Brain microvascular endothelial cell (primary cell): ENCODE measurements around the gene NME2.
A peak's percentile ranks its signal among the peaks of the same experiment; 100 is the strongest.

Experiments used
- DNase-seq: peaks from one replicate; pipeline ENCODE4 v3.0.0-alpha.2; 2020
- H3K27ac ChIP-seq: fragments of 250-450 bp; sonication (Bioruptor Pico); 2 replicates; pipeline ENCODE4 v1.5.1; 2020; ENCODE audit warnings: mild to moderate bottlenecking, moderate library complexity
- H3K27me3 ChIP-seq: fragments of 250-450 bp; sonication (Bioruptor Pico); replicated peaks from 2 replicates; pipeline ENCODE4 v1.5.1; 2020; ENCODE audit warnings: mild to moderate bottlenecking
- H3K36me3 ChIP-seq: fragments of 250-450 bp; sonication (Bioruptor Pico); replicated peaks from 2 replicates; pipeline ENCODE4 v1.5.1; 2020; ENCODE audit warnings: mild to moderate bottlenecking
- H3K4me3 ChIP-seq: 2 replicates; pipeline ENCODE4 v1.5.1; 2011; ENCODE audit warnings: low read depth, mild to moderate bottlenecking, control low read depth, low read length, moderate library complexity
- in situ Hi-C: cut with HindIII; loops from 2 replicates; pipeline ENCODE4 v1.10.0; 2017; ENCODE audit warnings: low sequenced_read_pairs, low pct_ligation_motif_present
- TF ChIP-seq, protein P1 (sequence below): IDR thresholded peaks from 2 replicates; pipeline ENCODE4 v1.5.1; 2011; ENCODE audit warnings: low read depth, mild to moderate bottlenecking, moderate library complexity, low read length, control low read depth, inconsistent platforms; ENCODE audit errors: missing control alignments

Gene NME2

DNA sequence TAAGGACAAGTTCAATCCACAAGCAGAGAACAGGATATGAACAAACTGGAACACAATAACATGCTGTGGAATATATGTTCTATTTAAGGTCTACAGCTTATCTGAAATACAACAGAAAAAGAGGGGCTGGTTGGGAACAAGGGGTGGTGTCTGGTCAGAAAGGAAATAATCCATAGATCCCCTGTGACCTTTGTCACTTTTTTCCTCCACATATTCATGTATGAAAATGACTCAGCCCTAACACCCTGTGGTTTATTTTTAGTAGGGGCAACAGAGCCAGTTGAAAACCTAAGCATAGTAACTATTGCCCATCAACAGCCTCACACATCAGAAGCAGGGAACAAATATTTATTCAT is 33.3 kb upstream of the NME2 start:
- Histone ChIP-seq H3K27ac (no peak overlapping the region), H3K27me3 (no peaks in the 10 kb centered on the region), H3K36me3 (no peaks in the 10 kb centered on the region), H3K4me3 (no peak overlapping the region)
- DNase-seq = peak; percentile 11
- TF ChIP-seq, protein P1, sequence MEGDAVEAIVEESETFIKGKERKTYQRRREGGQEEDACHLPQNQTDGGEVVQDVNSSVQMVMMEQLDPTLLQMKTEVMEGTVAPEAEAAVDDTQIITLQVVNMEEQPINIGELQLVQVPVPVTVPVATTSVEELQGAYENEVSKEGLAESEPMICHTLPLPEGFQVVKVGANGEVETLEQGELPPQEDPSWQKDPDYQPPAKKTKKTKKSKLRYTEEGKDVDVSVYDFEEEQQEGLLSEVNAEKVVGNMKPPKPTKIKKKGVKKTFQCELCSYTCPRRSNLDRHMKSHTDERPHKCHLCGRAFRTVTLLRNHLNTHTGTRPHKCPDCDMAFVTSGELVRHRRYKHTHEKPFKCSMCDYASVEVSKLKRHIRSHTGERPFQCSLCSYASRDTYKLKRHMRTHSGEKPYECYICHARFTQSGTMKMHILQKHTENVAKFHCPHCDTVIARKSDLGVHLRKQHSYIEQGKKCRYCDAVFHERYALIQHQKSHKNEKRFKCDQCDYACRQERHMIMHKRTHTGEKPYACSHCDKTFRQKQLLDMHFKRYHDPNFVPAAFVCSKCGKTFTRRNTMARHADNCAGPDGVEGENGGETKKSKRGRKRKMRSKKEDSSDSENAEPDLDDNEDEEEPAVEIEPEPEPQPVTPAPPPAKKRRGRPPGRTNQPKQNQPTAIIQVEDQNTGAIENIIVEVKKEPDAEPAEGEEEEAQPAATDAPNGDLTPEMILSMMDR = no peak
- in situ Hi-C loops = no loop called here

DNA sequence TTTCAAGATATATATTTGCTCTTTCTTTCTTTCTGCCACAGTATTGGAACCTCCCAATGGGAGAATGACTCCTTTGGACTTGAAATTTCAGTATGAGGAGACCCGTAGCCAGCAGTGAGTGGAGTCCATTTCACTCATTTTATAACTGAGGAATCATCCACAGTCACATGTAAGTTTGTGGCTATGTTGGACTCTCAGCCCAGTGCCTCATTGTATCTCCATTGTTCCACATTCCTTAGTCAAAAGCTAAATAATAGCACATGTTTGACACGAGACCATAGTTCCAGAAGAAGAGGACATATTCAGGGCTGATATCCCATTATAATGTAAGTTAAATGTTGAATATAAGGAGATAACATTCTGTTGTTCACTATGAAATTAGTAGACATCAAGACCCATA is 32.8 kb upstream of the NME2 start:
- TF ChIP-seq, protein P1 = no peak
- no peaks in the 10 kb centered on the region for H3K36me3 ChIP-seq
- no peak overlapping the region for H3K27ac ChIP-seq
- H3K27me3 ChIP-seq = no peaks in the 10 kb centered on the region
- DNase-seq = no peak
- H3K4me3 ChIP-seq = no peak overlapping the region
- in situ Hi-C loops = no loop called here

DNA sequence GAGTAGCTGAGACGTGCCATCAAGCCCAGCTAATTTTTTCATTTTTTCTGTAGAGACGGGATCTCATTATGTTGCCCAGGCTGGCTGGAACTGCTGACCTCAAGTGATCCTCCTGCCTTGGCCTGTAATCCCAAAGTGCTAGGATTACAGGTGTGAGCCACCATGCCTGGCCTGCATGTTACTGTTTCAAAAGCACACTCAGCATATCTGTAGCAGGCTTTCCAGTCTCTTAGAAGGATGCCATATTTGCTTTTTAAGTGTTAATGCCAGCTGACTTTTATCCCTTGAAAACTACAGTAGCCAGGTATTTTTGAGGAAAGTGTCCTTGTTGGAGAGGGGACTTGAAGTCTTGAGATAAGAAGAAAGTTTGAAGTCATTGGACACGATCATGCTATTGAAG is 30.3 kb upstream of the NME2 start:
- no peaks in the 10 kb centered on the region for H3K36me3 ChIP-seq
- no peaks in the 10 kb centered on the region for H3K27me3 ChIP-seq
- TF ChIP-seq, protein P1 = no peak
- no peak for DNase-seq
- no peak overlapping the region for H3K27ac ChIP-seq
- in situ Hi-C loops = no loop called here
- H3K4me3 ChIP-seq = no peak overlapping the region

DNA sequence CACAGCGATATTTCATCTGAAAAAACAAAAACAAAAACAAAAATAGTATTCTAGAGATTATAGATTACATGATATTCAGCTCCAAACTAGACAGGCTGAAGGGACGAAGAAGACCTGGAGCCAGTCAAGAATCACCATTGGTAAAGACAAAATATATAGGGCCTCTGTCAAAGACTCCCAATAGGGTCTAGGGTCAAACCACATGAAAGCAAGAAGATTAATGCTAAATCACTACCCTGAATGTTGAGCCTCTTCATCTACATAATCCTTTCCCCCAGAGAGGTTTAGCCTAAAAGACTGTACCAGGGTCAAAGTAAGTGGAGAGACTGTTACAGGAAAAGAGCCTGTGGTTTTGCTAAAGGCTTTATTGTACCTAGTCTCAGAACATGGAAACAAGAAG is 23.6 kb upstream of the NME2 start:
- in situ Hi-C loops = no loop called here
- Histone ChIP-seq H3K4me3 (no peak overlapping the region), H3K36me3 (no peaks in the 10 kb centered on the region), H3K27me3 (no peaks in the 10 kb centered on the region), H3K27ac (no peak overlapping the region)
- no peak for DNase-seq
- TF ChIP-seq, protein P1 = no peak

DNA sequence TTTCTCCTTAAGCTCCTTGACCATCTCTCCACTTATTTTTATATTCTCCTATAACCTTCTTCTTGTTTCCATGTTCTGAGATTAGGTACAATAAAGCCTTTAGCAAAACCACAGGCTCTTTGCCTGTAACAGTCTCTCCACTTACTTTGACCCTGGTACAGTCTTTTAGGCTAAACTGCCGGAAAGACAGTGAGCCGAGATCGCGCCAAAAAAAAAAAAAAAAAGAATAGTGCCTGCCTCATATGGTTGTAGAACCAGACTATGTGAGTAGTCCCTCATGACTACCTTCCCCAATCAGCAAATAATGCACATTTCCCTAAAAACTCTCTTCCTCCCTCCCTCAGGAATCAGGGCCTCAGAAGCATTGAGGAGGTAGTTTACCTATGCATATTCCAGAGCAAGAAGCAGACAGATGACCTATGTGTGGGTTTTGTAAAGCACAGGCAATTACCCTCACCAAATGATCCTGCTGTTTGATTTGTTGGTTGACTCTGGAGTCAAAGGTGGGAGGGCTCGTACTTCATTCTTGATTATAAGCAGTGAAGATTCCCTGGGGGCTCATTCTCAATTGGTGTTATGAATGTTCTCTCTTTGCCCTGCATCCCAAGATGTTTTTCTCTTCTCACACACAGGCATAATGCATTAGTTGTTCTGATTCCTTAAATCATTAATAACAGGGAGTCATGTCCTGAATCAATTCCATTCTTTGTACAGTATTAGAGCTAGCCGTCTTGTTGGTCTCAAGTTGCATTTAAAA is 21.8 kb upstream of the NME2 start:
- Histone ChIP-seq H3K36me3 (no peaks in the 10 kb centered on the region), H3K4me3 (no peak overlapping the region), H3K27me3 (no peaks in the 10 kb centered on the region), H3K27ac (no peak overlapping the region)
- TF ChIP-seq, protein P1 = no peak
- DNase-seq = no peak
- in situ Hi-C loops = no loop called here

DNA sequence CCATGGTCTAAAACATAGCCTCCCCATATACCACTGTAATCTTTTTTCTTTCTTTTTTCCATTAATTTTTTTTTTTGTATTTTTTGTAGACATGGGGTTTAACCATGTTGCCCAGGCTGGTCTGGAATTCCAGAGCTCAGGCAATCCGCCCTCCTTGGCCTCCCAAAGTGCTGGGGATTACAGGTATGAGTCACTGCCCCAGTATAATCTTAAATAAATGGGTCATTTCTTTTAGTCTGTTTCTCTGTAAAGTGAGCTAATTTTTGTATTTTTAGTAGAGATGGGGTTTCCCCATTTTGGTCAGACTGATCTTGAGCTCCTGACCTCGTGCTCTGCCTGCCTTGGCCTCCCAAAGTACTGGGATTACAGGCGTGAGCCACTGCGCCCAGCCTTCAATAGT is 18.6 kb upstream of the NME2 start:
- Histone ChIP-seq H3K27ac (no peak overlapping the region), H3K36me3 (no peaks in the 10 kb centered on the region), H3K27me3 (no peaks in the 10 kb centered on the region), H3K4me3 (no peak overlapping the region)
- in situ Hi-C loops = no loop called here
- no peak for DNase-seq
- TF ChIP-seq, protein P1 = no peak
